NCI-H1092 (cell line): ENCODE data around the gene ABLIM3.
"Not testable (repeated sequence)": the region's sequence is repeated elsewhere in the genome, so short reads cannot be mapped to it uniquely, and the experiment has no call there.

Source experiments
- DNase-seq: peaks from one replicate; lab custom pipeline; 2025; lab: John Stamatoyannopoulos, UW

Gene ABLIM3

DNA sequence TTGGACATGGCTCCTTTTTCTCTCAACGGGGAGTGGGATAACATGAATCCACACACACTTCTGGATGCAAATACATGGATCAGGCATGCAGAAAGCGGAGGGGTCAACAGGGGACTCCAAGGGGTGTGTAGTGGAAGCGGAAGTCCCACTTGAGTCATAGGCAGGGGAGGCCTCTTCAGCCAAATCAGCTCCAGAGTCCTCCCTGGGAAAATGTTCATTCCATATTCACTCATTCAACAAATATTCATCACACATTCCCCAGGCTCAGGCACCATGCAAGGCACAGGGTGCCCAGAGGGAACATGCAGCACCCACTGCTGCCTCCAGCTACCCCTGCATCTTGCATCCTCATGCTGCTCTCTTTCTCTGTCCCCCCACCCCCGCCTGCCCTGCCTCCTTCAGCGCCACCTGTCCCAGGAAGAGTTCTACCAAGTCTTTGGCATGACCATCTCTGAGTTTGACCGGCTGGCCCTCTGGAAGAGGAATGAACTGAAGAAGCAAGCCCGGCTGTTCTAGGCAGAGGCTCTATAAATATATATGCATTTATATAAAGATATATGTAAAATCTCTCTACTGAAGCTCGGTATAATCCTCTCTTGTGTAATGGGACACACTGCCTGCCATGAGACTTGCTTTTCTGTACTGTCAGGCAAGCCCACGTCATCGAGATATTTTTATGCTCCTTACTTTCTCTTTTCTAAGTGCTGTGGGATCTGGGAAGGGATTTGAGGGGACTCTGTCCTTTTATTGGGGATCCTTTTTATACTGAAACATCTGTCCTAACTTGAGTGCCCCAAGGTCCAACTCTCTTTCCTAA is 116.8 kb downstream of the ABLIM3 start:
- DNase-seq = no peak

DNA sequence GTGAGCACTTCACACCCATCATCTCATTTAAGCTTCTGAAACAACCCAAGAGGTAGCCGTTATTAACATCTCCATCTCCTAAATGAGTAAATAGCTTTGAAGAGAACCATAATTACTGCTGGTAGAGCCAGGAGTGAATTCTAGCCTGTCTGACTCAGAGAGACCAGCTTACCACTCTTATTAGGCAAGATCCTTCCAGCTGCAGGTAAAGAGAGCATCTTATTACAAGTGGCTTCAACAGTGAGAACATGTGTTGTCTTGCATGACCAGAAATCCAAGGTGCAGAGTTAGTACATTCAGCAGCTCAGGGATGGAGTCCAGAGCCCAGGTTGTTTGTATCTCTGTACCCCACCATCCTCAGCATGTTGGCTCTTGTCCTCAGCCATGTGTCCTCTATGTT is 119.5 kb downstream of the ABLIM3 start:
- no peak for DNase-seq

DNA sequence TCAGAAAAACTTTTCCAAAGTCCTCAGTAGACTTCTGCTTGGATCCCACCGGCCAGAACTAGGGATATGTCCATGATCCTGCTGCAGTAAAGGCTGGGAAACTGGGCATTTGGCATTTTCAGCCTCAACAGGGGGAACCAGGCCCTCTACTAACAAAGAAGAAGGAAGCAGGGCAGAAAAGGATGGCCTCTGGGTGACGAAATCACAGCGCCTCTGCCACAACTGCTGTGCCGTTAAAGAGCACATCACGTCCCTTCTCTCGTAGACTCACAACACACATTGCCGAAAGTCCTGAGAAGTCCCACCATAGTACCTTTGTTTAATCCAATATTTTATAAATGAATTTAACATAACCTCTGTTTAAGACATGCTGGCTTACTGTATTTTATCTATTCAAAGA is 120.0 kb downstream of the ABLIM3 start:
- DNase-seq = no peak

DNA sequence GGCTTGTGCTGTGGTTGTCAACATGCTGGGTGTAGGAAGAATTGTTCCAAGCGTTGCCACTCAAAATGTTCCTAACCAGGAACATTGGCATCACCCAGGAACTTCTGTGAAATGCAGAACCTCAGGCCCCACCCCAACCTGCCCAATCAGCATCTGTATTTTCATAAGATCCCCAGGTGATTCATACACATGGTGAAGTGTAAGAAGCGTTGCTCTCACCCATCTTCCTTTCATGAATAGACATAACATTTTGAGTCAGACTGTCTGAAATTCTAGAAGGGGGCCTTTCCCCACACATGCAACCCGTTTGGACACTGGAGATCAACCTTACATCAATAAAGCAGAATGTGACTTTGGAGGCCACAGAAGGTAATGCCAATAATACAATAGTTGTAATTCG is 121.0 kb downstream of the ABLIM3 start:
- no peak for DNase-seq

DNA sequence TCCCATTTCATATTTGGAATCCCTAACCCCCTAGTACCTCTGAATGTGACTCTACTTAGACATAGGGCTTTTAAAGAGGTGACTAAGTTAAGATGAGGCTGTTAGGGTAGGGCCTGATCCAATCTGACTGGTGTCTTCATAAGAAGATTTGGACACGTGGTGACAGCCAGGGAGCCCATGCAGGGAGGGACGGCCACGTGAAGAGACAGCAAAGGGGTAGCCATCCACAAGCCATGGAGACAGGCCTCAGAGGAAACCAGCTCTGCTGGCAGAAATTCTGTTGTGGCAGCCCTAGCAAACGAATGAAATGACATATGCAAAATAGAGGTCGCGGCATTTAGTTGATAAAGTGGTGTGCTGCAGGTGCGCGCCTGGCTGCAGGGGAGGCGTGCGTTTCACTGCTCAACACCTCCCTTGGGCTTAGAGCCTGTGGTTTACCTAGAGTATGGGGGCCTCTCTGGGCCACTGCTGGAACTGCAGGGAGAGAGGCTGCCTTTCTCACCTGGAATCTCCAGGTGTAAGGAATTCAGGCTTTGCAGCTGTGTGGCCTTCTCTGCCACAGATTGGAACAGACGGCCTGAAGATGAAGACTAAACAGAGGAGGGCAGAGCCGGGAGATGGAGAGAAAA is 123.3 kb downstream of the ABLIM3 start:
- DNase-seq = no peak

DNA sequence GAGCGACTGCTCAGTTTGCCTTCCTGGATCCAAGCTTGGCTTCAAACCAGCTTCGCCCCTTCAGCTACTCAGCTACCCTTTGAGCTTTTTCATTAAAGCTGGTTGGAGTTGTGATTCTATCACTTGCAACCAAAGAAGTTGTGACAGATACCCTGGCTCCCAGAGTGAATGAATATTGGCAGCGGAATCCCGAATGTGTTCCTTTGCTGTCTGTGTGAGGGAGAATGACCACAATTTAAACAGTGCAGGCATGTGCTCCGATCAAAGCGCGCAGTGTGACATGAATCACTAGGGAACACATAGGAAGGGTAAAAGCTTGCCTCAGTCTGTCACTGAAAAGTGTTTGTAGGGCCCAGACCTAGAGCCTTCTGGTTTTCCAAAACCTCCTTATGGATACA is 123.8 kb downstream of the ABLIM3 start:
- no peak for DNase-seq

DNA sequence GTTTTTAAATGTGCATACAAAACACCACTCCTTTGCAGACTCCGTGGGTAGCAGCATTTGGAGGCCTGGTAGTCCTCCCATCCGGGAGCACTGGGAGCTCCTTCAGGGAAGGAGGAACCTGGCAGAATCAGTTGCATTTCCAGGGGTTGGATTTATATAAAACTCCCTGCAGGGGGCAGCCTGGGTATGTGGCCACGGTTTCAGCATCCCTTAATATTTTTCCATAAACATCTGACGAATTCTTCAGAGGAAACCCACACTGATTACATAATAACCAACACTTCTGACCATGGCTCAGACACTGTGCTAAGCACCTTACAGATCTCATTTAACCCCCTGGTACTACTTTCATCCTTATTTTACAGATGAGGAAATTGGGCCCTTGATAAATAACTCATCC is 124.3 kb downstream of the ABLIM3 start:
- DNase-seq = no peak

DNA sequence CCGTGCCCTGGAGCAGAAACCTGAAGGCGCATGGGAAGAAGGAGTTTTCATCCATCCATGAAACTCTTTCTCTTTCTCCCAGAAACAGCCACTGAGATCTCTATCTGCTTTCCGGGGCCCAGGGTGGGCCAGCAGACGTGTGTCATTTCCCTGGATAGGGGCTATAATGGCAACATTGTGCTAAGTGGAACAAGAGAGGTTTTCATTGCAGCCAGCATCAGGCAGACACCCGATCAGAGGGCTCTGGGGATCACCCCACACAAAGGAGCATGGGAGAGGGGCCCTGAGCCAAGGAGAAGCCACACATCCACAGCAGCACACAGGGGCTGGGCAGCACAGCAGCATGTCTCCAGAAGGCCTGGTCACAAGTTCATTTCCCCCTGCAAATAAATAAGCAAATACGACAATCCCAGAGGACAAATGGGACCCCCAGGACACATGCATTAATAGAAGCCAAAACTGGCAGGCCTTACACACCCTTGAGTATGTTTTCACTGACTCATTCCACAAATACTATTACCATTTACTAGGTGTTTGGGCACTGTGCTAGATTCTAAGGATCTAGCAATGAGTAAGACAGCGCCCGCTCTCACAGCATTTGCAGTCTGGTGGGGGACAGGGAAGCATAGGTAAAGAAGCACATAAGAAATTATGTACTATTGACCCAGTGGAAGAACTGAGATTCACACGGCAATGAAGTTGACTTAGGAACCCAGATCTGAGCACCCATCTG is 126.1 kb downstream of the ABLIM3 start:
- no peak for DNase-seq

DNA sequence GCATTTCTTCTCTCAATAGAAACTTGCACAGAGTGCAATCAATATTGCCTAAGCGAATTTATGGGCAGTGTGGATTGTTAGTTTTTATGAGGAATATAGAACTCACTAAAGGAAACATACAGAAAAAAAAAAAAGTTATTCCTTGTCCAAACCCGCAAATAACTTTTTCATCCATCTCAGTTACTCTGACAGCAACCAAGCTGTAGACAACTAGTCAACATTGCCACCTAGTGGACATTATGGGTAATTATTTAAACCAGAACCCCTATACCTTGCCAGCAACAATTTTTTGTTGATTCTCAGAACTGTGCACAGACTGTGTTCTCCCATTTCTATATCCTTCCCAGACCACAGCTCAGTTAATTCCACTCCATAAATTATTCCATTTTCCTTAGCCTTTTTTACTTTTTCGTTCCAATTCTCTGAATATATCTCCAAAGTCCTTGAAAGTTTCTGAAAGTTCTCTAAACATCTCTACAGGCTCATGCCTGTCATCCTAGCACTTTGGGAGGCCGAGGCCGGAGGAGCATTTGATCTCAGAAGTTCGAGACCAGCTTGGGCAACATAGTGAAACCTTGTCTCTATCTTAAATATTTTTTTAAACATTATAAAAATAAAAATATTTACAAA is 127.8 kb downstream of the ABLIM3 start:
- DNase-seq = no peak

DNA sequence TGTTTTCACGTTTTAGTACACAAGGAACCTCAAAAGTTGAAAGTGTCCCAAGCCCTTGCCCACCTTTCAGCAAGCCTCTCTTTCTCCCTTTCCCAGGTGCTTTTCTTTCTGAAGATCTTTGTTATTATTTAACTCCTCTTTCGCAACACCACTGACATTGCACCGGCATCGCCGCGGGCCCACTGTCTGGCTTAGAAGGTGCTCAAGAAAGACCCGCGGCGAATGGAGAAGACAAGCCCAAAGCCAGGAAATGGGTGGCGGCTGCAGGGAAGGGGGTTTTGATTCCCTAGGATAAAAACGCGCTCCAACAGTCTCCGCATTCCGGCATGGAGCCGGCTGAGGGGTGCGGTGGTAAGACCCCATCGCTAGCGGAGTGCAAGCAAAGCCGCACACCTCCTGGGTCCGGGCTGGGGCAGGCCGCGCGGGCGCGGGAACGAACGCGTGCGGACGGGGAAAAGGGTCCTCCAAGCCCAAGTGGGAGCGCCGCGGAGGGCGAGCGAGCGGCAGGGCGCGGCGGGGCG is 130.0 kb downstream of the ABLIM3 start:
- DNase-seq = no peak

DNA sequence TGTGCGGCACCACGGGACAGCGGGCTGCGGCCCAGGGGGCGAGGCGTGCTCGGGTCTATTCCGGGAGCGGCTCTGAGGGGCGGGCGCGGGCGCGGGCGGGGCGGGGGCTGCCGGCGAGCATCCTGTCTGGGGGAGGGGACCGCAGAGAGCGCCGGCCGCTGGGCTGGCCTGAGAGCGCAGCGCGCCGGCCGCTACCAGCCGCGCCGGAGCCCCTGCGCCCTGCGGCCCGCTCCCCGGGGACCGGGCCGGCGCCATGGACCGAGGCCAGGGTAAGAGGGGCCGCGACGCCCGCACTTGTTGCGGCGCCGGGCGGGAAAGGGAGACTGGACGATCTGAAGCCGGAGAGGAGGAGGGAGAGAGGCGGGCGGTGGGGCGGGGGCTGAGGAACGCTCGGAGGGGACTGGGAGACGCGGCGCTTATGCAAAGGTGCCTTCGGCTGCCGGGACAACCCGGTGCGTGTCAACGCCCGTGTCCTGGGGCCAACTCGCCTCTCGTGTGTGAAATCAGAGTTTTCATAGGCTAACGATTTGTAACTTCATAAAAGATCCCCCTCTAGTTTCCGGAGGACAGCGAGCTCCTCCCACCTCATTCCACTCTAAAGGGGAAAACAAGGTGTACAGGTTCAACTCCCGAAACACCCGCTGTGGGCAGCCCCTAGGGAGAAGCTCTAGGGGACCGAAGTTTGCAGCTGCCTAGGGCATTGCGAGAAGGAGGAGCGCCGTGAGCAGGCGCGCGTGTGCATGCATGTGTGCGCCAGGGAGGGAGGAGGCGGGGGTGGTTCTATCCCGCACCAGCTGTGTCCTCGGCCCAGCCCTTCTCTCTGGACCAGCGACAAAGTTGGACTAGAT is 130.6 kb downstream of the ABLIM3 start, which contains the start of gene AFAP1L1:
Gene AFAP1L1 (plus strand): TSS at position 144 of the 848 bp plus-strand sequence. CDS start 110 bp downstream, at position 254.
- no peak for DNase-seq

DNA sequence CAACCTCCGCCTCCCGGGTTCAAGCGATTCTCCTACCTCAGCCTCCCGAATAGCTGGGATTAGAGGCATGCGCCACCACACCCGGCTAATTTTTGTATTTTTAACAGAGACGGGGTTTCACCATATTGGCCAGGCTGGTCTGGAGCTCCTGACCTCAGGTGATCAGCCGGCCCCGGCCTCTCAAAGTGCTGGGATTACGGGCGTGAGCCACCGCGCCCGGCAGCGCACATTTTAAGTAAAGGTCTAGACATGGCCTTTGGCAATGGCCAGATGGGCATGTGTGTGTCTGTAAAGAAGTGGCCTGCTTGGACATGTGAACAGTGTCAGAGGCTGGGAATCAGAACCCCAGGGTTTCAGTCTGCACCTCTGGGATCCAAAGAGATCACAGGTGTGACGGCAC is 131.5 kb downstream of the ABLIM3 start:
- not testable (repeated sequence) for DNase-seq

DNA sequence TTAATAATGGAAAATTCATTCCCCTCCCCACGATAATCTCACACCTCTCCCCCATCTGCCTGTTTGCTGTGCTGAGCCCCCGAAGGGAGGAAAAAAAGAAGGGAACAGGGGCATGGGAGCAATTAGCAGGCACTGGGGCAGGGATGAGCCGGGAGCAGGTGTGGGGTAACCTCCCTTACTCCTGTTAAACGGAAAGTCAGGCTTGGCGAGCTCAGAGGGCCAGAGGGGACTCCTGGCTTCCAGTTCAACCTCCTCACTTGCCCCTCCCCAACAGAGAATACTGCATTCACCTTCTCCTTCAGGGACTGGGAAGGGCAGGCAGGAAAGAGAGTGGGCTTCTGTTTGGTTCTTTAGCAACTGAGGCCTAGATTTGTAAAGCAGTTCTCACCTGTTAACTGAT is 131.9 kb downstream of the ABLIM3 start:
- DNase-seq = no peak

DNA sequence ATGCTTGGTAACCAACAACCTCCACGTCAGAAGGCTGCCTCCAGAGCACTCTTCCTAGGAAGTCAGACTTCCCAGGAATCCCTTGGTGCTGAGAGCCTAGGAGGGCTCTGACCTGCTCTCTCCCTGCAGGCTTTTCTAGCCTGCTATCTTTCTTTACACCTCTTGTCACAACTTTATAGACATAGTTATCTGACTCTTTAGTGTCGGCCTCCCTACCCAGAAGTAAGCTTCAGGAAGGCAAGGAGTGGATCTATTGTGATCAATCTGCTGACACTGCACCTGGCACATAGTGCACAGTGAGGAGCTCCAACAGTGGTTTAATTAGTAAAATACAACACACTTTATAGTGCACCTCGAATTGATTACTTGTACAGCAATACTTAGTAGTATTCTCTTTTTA is 132.7 kb downstream of the ABLIM3 start:
- DNase-seq = no peak

DNA sequence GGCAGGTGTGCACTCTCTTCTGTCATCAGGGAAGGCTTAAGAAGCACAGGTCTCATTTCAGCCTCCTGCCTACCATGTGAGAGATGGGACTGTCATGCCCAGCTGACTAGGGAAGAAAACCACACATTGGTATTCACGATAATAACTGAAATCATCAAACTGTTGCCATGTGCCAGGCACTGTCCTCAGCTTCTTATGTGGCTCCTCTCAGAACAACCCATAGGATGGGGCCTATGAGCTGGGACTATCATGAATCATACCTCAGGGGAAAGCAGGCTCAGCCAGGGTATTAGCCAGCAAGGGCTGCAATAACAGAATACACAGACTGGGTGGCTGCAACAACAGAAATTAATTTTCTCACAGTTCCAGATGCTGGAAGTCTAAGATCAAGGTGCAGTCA is 133.6 kb downstream of the ABLIM3 start:
- no peak for DNase-seq

DNA sequence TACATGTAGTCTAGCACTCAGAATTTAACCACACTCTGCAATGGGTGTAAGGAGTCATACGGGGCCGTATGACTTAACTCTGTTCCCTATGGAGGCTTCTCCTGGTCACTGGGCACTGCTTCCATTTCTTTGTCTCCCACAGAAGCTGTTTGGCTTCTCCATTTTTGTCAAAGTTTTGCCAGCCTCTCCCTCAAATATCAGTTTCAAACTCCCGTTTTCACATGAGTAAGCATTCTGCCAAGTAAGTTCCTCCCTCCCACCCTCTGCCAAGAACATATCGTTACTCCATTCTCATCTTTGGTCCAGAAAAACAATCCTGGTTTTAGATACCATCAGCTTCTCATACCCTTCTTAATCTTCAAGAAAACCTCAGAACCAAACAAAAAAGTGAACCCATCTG is 136.5 kb downstream of the ABLIM3 start:
- no peak for DNase-seq

DNA sequence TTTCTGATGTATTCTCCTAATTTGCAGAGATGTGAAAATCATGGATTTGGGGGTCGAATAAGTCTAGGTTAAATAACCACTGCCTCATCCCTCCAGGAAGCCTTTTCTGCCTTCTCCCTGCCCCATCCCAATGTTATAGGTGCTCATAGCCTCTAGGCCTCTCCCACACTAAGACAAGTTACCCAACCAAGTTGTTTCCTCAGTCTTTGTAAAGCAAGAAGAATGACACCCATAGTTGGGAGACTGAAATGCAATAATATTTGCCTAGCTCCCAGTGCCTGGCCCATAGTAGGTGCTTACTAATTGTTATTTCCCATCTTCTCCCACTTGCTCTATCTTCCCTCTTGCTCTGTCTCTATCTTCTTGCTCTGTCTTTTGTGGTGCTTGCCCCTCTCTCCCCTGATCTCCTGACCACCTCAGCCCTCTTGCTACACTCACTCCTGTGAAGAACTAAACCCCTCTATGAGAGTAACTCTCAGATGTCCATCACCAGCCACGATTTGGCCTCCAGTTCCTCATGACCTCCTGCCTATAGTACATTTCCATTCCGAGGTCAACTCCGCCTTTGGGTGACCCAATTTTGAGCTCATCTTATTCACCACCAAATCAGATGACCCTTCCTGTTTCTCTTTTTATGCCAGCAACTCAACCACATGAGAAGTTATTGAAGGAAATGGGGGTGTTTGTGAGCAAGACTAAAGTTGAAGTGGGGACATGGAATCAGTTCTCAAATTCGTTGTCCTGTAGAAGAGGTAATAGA is 137.3 kb downstream of the ABLIM3 start:
- DNase-seq = no peak

DNA sequence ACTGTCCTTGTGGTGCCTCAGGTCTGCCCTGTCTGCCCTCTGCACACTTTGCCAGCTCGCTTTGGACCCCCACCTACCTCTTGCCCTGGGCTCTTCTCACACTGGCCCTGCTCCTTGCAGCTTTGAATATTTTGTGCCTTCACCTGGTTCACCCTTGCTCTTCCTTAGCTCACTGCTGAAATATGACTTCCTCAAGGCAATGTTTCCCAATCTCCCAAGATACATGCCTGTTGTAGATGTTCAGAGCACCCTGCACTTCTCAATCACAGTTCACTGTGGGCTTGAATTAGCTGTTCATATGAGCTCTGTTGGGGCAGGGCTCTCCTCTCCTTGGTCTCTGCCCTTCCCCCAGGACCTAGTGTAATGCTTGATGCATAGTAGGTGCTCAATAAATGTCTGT is 138.4 kb downstream of the ABLIM3 start:
- DNase-seq = no peak

DNA sequence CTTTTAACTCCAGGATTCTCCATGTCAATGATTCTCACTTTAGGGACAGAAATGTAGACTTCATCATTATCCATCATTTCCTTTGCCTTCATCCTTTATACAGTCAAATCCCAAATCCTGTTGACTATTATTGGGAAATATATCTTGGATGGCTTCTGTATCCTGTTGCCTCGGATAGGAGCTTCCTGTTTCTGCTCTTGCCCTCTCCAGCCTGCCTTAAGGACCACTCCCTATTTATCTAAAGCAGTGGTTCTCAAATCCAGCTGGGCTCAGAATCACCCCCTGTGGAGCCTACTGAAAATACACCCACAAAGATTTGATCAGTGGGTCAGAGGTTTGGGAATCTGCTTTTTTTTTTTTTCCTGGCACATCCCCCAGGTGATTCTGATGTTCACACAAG is 138.8 kb downstream of the ABLIM3 start:
- DNase-seq = no peak

DNA sequence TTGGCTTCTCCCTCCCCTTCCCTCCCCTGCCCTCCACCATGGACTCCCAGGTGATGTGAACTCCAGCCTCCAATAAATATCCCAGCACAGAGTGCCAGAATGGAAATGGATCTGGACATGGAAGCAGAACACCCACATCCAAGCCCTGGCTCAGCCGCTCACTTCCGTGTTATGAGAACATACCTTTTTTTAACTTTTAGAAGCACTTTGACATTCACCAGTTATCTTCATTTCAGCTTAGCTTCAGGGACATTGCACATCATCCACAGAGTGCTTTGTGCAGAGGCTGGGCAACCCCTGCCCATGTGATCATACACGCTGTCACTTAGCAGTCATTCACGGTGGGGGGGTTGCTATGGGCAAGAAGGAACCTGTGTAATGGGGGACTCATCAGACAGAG is 139.5 kb downstream of the ABLIM3 start:
- DNase-seq = no peak
